CD4-positive, alpha-beta T cell treated with Interleukin-2 at 100 ng/mL for 4 hours (primary cell): Measurements from ENCODE around the gene MUC4.

Experiments used
- DNase-seq: peaks from one replicate; pipeline ENCODE4 v3.0.0-alpha.2; 2020; ENCODE audit warnings: low spot score

Gene MUC4

DNA sequence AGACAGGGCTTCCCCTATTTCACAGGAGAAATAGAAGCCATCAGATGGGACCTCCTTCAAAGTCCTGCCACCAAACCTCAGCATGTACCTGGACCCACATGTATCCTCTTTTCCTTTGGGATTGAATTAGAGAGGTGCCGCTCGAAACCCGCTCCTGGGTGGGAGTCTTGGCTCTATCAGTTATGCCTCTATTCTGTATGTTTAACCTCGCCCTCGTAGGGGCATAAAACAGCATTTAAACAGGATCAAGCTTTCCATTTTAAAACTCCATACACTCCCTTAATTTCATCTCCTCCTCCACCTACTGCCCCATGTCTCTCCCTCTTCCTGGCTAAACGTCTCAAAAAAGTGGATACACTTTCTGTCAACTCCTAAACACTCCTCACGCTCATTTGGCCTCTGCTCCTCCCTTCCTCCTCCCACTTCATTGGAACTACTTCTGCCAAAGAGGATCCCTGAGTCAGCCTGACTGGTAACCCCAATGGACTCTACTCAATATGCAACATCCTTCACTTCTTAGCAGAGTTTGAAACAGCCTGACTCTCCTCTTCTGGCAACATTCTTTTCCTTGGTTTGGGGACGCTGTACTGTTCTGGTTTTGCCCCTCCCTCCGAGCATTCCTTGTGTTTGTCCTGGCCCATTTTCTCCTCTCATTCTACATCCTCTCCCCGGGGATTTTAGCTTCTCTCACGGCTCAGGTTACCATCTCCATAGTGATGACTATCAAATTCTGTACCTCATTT is 114.0 kb downstream of the MUC4 start:
- no peak for DNase-seq
